Measurements from ENCODE around the gene APRT.

DNA sequence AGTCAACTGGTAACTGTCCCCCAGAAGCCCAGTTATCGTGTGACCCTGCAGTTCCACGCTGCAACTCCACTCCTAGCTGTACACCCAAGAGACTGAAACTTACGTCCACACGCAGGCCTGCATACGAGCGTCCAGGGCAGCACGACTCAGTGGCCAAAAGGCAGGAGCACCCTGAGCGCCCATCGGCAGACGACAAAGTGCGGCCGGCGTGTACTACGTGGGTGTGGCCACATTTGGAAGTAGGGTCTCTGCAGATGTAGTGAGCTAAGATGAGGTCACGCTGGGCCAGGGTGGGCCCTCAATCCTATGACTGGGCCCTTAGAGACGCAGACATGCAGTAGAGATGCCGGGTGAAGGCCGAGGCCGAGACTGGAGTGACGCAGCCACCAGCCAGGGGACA, 31.5 kb upstream of the APRT start:
- TF ChIP-seq, protein P1, sequence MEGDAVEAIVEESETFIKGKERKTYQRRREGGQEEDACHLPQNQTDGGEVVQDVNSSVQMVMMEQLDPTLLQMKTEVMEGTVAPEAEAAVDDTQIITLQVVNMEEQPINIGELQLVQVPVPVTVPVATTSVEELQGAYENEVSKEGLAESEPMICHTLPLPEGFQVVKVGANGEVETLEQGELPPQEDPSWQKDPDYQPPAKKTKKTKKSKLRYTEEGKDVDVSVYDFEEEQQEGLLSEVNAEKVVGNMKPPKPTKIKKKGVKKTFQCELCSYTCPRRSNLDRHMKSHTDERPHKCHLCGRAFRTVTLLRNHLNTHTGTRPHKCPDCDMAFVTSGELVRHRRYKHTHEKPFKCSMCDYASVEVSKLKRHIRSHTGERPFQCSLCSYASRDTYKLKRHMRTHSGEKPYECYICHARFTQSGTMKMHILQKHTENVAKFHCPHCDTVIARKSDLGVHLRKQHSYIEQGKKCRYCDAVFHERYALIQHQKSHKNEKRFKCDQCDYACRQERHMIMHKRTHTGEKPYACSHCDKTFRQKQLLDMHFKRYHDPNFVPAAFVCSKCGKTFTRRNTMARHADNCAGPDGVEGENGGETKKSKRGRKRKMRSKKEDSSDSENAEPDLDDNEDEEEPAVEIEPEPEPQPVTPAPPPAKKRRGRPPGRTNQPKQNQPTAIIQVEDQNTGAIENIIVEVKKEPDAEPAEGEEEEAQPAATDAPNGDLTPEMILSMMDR (IDR thresholded peaks at IDR 0.05), result no peak
- no peak for TF ChIP-seq POLR2A (IDR thresholded peaks at IDR 0.05)
